GM18507 (cell line): ENCODE results near the gene TIMM22.
"Not testable (repeated sequence)": the region's sequence is repeated elsewhere in the genome, so short reads cannot be mapped to it uniquely, and the experiment has no call there.

ENCODE experiments used
- DNase-seq: peaks from one replicate; pipeline ENCODE4 v3.0.0; 2011; ENCODE audit warnings: low read depth; ENCODE audit not compliant: insufficient read length; ENCODE audit errors: extremely low spot score
- FAIRE-seq: peaks from 2 replicates; lab custom pipeline; 2011; peaks lifted over from hg19 to GRCh38; lab: Jason Lieb, UNC

Gene TIMM22

DNA sequence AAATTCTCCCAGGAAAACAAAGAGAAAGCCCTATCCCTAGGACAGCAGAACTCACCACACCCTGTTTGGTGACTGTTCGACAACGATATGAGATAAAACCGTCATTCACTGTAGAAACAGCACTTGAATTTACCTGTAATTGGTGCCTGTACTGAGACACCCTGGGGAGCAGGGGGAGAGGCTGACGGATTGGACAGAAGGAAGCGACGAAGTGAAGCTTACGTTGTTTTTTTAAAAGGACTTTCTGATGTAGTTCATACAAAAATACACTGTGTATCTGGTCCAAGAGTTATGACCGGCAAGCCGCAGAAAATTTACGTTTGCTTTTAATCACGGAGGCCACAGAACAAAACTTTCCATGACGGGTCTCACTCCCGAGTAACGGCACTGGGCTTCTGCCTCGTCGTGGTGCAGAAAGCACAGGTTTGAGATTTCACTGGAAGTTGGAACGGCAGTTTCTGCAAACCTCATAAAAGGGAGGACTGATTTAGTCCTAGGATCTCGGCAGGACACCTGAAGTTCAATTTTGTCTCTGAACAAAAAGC, 27.0 kb upstream of the TIMM22 start:
- DNase-seq (no peak), FAIRE-seq (no peak)

DNA sequence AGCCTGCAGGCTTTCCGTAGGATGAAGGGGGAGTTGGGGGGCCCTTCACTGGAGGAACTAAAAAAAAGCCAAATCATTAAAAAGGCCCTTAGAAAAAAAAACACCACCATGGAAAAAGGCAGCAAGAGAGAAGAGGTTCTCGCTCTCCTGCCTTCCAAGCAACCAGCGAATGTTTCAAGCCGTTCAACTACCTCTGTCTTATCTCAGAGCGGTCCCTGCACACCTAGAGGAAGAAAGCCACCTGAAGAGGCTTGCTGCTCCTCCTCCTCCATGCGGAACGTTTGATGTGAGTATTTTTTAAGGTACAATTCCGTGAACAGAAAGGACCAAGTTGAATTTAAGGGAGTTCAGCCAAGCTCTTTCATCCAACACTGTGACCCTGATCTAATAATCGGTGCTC, 26.6 kb upstream of the TIMM22 start:
- FAIRE-seq: no peak

DNA sequence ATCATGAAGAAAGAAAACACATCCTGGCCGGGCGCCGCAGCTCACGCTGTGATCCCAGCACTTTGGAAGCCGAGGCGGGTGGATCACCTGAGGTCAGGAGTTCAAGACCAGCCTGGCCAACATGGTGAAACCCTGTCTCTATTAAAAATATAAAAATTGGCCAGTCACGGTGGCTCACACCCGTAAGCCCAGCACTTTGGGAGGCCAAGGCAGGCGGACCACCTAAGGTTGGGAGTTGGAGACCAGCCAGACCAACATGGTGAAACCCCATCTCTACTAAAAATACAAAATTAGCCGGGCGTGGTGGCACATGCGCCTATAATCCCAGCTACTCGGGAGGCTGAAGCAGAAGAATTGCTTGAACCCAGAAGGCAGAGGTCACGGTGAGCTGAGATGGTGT, 25.1 kb upstream of the TIMM22 start:
- FAIRE-seq, DNase-seq: not testable (repeated sequence)

More for the DNA sequence above, 26.6 kb upstream of the TIMM22 start:
- no peak for DNase-seq

DNA sequence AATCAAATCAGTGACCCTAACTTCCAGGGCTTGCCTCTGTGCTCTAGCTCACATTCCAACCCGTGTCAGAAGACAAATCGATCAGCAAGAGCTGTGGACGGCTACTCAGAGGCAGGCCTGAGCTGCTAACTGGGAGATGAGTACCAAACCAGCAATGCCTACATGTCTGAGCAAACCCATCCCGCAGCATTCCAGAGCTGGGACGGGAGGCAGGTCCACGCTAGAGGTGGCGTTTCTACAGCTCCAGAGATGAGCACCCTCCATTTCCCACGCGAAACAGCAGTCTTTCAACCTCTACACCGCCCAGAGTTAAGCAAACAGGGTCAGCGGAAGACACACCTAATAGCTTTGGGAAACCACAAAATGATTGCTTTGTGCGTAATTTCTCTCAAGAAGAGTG, 23.9 kb upstream of the TIMM22 start:
- DNase-seq: no peak
- FAIRE-seq: no peak

DNA sequence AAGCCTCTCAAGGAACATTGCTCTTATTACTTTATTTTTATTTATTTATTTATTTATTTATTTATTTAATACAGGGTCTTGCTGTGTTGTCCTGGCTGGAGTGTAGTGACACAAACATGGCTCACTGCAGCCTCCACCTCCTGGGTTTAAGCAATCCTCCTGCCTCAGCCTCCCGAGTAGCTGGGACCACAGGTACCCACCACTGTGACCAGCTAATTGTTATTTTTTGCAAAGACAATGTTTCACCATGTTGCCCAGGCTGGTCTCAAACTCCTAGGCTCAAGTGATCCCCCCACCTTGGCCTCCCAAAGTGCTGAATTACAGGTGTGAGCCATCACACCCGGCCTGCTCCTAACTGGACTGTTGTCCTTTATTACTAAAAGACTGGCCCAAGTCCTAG, 22.2 kb upstream of the TIMM22 start:
- FAIRE-seq, DNase-seq: not testable (repeated sequence)

DNA sequence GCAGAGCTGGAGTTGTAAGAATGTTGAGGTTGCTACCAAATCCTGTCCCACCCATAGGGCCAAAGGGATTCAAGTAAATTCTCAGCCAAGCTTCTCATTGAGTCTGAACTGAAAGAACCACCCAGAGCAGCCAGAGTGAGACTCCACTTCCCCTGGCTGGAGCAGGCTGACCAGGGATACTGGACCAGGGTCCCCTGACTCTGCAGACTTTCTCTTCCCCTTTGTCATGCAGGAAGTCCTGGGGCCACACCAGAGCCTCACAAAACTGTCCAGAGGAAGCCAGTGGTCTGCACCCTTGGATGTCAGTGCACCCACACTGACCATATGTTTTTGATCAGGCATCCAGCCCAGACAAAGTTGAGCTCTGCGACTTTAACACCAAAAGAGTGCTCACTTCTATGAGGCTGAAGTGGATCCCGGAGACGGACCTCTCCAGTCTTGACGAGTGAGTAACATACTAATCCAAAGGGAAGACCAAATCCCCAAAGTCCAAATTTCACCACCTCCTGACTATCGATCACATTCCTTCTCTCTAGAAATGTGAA, 21.5 kb upstream of the TIMM22 start:
- FAIRE-seq (no peak), DNase-seq (no peak)

DNA sequence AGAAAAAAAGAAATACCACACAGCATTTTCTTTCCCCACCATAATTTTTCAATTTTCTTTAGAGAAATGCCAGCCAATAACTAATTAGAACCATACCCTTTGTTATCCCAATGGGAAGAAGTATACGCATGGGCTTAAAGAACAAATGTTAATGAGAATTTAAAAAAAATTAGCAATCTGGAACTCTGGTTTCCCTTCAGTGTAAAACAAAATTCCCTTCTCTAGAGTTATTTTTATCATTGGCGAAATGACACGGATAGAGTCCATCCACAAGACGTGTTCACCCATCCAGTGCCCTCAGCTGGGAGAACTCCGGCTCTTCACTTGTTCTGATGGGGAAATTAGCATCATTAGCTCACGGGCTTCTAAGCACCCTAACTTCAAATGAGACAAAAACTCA, 20.6 kb upstream of the TIMM22 start:
- DNase-seq (no peak), FAIRE-seq (no peak)

DNA sequence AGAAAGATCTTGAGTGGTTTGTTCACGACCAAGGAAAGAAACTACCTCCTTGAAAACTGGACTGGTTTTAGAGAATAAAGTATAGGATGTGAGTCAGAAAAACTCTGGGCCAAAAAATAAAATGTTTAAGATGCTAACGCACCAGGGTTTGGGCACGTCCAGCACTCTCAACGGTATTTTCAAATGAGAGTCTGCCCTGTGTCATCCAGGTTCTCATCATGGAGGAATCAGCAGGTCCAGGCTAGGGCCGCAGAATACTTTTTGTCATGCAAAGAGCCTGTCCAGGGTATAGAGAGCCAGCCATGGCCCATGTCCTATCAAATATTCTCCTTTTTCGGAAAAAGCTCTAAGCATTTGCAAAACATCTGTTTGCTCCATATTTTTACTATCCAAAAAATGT, 19.8 kb upstream of the TIMM22 start:
- no peak for DNase-seq

DNA sequence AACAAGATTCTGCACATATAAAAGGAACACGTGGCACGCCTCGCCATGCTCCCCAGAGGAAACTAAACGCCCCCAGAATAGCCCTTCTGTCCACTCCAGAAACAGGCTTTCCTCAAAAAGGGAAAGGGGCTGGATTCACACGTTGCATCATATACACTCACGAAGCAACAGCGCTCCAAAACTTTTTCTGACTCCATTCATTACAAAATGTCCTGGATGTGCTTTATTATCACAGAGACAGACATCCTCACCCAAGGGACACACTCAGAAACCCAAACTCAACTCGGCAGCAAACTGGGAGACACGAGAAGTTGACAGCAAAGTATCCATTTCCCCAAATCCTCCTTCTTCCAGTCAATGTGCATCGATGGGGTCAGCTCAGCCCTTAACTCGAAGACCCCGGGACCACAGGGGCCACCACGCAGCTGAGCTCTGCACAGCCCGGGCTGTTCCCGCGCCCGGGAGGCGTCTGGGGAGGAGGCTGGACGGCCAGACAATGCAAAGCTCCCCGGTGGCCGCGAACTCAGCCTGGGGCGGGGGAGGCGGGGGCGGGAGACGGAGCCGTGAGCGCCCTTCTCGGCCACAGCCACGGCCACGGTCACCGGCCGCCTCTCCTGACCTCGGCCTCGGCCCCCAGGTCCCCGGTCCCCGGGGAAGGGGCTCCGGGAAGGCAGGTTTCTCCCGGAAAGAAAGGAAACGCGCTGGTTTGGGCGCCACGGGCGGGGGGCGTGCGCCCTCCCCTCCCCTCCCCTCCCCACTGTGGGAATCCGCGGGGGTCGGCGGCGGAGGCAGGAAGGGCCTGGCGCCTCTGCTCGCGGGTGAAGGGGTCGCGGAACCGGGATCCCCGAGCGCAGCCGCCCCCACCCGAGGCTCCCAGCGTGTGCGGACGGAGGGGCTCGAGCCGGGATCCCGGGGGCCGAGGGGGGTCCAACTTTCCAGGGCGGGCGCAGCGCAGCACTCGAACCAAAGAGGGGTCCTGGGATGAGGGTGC, 18.5 kb upstream of the TIMM22 start:
- no peak for DNase-seq
- no peak for FAIRE-seq

More for the DNA sequence above, 19.8 kb upstream of the TIMM22 start:
- FAIRE-seq: no peak

DNA sequence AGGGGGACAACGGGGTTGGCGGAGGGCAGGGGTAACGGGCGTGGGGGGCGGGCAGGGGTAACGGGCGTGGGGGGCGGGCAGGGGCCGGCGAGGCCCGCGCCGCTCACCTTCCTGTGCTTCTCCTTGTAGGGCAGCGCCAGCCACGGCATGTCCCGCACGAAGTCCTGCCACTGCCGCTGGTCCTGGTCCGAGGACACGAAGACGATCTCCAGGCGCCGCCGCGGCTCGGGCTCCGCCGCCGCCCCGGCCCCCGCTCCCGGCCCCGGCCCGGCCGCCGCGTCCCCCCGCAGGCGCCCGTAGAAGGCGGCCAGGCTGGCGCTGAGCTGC, 17.8 kb upstream of the TIMM22 start:
- FAIRE-seq: no peak
- DNase-seq: no peak

DNA sequence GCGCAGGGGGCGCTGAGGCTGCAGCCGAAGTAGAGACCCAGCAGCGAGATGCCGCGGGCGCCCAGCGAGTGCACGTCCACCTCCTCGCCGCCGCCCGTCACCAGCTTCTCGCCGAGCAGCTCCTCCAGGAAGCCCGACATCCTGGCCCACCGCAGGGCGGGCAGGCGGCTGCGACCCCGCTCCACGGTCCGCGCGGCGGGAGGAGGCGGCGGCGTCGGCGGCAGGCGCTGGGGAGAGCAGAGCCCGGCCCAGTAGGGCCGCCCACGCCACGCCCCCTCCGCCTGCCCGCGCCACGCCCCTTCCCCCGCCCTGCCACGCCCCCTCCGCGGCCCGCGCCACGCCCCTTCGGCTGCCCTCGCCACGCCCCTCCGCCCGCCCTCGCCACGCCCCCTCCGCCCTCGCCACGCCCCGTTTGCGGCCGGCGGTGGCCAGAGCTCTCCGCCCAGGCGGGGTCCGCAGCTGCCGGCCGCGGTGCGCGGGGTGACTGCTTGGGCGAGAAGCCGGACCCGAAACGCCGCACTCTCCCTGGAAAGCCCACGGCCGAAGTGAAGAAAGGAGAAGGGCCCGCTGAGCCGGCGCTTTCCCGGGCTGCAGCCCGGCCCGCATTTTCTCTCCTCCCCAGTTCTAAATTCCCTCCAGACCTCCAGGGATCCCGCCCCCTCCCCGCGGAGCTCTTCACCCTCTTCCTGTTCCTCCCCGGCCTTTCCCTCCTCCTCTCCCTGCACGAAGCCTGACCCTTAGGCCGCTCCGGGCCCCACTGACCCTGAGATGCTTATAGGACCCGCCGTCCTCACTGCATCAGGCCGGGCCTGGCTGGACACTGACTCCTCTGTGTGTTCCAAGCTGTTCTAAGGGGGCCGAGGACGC, 17.2 kb upstream of the TIMM22 start, which contains the start of gene NXN:
Gene NXN, minus strand, starts transcription at position 238 of the 867 bp plus-strand sequence.
- DNase-seq (peak; percentile 93), FAIRE-seq (peak; percentile 61)

DNA sequence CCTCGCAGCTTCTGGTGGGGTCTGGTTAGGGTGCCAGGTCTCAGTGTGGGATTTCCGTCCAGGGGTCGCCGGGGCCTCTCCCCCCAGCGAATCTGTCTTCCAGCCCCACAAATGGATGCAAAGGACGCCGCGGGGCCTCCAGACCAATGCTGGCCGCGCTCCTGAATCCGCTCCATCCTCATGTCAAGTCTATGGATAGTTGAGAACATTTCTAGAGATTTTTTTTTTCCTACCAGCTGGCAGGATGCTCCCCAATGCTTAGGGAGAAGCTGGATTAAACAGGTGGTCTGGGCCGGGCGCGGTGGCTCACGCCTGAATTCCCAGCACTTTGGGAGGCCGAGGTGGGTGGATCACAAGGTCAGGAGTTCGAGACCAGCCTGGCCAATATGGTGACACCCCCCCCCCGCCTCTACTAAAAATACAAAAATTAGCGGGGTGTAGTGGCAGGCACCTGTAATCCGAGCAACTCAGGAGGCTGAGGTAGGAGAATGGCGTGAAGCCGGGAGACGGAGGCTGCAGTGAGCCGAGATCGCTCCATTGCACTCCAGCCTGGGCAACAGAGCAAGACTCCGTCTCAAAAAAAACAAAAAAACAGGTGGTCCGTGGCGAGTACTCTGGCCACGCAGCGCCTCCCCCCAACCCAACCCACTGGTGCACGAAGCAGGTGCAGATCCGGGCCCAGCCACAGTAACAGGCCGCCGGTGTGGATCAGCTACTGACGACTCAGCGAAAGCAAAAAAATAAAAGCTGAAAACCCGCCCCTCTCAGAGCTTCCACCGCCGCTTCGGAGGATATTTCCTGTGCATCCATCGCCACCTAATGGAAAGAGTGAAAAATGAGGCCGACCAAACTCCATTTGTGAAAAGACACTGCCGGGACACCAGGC, 16.3 kb upstream of the TIMM22 start:
- FAIRE-seq (peak; percentile 89), DNase-seq (peak; percentile 45)

DNA sequence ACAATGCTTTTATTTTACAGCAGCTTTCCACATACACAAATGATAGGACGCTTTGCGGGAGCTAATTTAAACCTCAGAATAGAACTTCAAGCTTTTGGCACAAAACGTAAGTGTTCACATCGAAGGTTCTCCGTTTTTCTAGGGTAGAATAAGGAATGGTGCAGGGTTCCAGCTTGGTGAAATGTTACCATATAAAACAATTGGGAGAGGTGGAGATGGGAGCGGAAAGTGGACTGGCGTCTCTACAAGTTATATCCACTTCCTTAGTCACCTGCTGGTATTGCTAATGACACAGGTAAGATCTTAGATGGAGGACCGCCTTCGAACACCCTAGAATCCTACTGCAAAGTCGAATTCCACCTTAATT, 15.7 kb upstream of the TIMM22 start:
- no peak for DNase-seq
- FAIRE-seq: no peak

DNA sequence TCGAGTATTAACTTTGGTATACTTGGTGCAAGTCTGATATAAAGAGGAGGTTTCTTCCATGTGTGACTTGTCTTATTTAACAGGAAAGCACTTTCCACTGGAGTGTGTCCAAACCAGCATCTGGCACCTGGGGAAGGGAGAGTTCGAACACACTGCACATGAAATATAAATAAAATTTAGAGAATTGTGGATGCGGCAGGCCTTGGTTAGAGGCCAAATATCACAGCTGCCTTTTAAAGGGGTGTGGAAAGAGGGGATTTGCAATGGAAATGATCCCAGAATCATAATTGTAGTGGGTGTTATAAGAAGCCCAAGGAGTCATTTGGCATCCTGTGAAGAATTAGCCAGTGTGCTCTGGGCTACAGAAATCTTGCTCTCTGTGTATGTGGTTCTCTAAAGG, 13.0 kb upstream of the TIMM22 start:
- DNase-seq (no peak), FAIRE-seq (no peak)

DNA sequence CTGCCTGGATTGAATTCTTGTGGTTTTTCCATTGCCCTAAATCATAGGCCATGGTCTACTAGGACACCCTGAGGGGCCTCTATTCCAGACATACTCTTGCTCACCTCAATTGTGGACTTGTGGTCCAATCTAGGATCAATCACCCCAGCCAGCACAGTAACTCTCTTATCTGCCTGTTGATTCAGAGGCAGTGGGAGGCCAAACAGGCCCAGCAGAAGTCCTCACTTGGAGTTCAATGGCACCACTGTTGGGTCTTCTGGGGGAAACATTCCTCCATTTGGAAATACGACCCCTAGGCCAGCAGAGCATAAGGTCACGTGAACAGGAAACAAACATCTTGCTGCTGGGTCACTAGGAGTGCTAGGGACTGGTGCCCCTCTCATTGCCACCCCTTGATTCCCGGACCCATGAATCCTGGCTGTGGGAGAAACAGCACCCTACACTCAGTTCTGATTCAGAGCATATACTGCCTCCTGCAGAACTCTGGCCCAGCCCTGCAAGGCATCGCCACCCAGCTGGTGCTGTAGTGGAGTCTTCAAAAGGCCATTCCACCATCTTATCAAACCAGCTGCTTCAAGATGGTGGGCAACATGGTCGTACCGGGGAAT, 10.5 kb upstream of the TIMM22 start:
- FAIRE-seq: no peak
- DNase-seq: no peak

DNA sequence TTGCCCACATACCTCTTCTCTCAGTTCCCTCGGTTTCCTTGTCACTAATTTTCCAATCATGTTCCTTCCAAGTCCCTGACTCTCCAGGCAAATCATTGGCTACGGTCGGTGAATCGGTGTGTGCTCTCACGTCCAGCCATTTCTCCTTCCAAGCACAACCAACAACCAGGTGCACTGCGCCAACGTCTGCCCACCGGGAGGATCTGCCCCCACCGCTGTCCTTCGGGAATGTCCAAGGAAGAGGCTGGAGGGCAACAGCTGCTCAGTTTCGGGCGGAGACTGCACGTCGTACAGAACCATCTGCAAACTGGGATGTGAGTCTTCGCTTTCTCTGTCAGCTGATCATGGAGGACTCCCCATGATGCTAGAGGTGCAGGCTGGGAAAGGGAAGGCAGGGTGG, 9.0 kb upstream of the TIMM22 start:
- no peak for DNase-seq
- FAIRE-seq: no peak

DNA sequence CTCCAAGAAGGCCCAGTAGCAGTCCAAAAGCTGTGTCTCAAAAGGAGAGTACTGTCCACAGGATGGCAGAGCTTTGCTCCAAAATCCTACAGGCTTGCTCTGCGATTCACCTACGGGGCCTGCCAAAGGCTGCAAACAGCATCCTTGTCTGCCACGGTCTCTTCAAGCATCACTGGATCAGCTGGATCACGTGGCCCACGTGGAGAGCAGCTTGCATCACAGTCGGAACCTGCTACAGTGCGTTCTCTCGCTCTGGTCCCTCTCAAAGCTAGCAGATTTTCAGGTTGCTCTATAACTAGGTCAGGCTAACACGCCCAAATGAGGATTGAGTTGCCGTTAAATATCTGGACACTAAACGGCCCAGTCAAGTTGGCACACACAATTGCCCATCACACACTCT, 8.4 kb upstream of the TIMM22 start:
- FAIRE-seq: no peak
- DNase-seq: no peak

DNA sequence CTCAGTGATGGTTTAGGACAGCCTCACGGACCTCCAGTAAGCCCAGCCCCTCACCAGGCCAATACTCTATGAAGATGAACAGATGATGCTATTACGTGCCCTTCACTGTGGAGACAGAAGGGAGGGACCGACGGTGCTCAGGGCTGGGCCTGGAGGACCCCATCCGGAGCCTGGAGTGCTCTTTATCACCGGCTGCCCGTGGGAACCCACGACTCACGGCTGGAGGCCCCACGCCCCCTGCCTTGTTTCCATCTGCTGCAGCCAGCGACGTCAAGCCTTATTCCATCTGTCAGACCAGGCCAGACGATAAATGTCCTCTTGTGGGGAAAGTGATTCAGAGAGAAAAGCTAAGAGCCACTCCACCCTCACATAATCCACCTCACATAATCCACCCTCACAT, 4.0 kb upstream of the TIMM22 start:
- FAIRE-seq (no peak), DNase-seq (no peak)

DNA sequence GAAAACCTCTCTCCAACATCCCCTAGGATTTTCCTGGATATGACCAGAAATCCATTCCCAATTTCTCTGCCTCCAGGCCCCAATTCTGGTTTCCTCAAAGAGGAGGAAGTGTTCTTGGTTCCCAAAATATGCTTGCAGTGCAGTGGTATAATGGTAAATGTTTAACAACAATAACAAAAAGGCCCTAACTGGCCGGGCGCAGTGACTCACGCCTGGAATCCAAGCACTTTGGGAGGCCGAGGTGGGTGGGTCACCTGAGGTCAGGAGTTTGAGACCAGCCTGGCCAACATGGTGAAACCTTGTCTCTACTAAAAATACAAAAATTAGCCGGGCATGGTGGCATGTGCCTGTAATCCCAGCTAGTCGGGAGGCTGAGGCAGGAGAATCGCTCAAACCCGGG, 1.6 kb upstream of the TIMM22 start:
- not testable (repeated sequence) for FAIRE-seq, DNase-seq
